HG02678 (cell line): Measurements from ENCODE around the gene ARNT2.

Source experiments
- ATAC-seq: cut with Tn5 transposase; IDR thresholded peaks from one replicate; pipeline ENCODE4 v1.9.1; 2021; ENCODE audit warnings: mild to moderate bottlenecking, moderate library complexity; ENCODE audit not compliant: unreplicated experiment

The ARNT2 gene

DNA sequence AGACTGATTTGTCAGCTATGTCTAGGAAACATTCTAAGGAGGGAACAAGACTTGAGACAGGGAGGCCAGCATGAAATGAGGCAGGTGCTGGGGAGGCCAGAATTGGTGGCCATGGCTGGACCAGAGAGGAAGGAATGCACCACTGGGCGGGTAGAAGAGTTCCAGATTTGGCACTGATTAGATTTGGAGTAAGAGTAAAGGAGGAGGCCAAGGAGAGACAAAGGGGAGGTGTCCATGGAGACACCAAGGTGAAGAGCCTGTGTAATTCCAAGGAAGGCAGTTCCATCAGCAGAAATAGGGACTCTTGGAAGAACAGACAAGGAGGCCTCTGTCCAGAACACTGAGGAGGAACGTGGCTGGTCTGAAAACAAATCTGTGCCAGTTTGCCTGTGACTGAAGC is 1.8 kb downstream of the ARNT2 start:
- no peak for ATAC-seq

GRCh38 chr15:80411788-80412288 is 7.7 kb downstream of the ARNT2 start:
- ATAC-seq, result no peak

- ATAC-seq, result no peak
These were observed 10.6 kb downstream of the ARNT2 start for GRCh38 chr15:80414546-80415357.

GRCh38 chr15:80415358-80415670 is 11.1 kb downstream of the ARNT2 start:
- no peak for ATAC-seq

DNA sequence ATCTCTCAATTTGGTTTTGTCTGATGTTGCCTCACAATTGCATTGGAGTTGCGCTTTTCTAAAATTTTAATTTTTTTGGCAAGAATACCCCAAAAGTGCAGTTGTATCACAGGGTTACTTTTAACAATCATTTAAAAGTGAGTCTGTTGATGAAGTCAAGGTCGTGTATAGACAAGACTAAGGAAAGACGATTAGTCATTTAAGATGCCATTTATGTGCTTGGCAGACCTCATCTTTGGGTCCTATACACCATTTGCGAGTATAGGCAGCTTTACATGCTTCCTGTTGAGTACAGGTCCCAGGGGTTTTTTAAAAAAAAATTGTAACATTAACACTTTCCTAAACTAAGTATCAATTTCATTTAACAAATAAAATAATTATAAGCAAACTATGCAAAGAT is 12.5 kb downstream of the ARNT2 start:
- ATAC-seq, result no peak

DNA sequence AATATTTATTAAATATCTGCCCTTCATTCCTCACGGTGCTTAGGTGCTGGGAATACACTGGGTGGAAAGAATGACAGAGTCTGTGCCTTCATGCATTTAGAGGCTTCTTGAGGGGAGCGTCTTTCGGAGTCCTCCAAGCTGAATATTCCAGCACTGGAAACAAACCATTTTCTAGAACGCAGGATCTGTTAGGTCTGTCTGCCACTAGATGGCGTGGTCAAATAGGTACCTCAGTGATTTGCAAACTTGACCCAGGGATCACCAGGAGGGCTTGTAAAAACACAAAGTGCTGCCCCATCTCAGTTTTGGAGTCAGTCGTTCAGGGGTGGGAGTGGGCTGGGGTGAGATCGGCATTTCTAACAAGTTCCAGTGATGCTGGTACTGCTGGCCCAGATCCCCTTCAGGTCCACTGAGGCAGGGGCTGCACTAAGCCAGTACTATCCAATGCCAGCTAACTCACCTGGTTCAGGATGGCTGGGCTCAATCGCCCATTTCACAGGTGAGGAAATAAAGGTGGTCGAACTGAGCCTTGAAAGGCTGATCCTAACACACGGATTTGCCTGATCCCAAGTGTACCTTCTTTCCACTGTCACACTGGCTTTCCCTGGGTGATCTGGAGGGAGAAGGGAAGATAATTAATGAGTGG is 14.8 kb downstream of the ARNT2 start:
- no peak for ATAC-seq

DNA sequence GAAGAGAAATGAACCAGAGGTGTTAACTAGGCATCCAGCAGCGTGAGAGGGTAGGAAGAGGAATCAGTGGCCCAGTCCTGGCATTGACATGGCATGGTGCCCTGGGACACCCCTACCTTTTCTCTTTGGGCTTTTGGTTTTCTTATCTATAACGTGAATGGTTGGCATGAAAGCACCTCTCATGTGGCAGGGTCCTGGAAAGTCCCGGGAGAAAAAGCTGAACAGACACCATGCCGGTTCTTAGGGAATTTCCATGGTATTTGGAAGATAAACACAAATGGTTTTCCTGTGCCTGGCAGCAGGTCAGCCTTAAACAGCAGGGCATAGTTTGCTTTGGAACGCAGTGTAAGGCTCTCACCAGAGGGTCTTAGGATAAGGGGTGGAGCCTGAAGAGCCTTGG is 15.4 kb downstream of the ARNT2 start:
- ATAC-seq, result no peak

DNA sequence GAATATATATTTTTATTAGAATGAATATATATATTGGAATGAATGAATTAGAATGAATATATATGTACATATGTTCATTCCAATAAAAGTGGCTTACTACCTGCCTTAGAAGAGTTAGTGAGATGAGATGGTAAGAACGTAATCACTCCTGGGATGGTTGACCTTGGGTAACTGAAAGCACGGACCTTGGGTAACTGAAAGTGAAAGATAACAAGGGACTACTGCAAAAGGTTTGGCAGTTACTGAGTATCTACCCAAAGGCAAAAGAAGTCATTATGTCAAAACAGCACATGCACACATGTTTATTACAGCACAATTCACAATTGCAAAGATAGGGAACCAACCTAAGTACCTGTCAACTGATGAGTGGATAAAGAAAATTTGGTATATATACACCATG is 16.5 kb downstream of the ARNT2 start:
- no peak for ATAC-seq

GRCh38 chr15:80423215-80423614 is 19.0 kb downstream of the ARNT2 start:
- ATAC-seq, result no peak

DNA sequence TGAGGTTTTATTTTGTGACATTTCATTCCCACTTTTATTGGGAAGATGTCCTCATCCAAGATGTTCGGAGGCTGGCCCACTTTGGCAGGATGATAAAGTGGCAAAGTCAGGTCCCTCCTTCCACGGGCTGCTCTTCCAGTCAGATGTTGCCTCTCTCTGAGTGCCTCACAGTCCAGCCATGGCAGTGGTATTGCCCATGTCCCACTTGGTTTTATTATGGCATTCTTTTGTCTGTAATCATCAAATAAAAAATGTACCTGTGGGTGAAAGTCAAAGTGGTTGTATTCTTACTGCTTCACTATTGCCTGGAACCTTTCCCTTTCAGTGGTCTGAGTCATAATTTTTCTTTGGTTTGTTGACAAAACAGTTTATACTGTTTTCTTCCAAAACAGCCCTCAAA is 20.2 kb downstream of the ARNT2 start:
- no peak for ATAC-seq

GRCh38 chr15:80426316-80426715 is 22.1 kb downstream of the ARNT2 start:
- no peak for ATAC-seq

- no peak for ATAC-seq
These were observed 25.8 kb downstream of the ARNT2 start for GRCh38 chr15:80429964-80430363.

GRCh38 chr15:80431635-80432344 is 27.6 kb downstream of the ARNT2 start:
- ATAC-seq, result no peak

DNA sequence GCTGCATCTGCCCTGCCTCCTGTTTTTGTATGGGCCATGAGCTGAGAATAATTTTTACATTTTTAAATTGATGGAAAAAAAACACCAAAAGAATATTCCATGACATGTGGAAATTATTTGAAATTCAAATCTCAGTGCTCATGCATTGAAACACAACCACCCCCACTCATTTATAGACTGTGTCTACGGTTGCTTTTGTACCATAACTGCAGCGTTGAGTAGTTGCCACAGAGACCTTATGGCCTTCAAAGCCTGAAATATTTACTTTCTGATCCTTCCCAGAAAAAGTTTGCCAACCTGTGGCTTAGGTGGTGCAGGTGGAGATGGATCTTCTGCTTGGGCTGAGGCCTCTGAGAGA is 28.1 kb downstream of the ARNT2 start:
- no peak for ATAC-seq

DNA sequence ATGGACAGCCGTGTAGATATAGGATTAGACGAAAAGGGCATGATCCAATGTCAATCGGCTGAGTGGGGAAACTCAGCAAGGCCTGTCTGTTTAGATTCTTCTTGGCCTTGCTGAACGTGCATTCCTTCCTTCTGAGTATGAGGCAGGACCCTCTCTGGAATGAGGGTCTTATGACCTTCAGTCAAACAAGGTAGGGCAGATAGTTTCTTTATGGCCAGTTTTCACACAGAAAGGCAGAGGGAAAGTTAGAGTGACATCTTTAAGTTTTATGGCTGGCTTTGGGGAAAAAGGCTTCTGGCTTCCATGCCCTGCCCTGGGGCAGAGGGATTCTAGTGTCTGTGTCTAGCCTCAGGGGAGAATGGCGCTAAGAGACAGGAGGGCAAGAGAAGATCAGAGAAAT is 29.7 kb downstream of the ARNT2 start:
- no peak for ATAC-seq

- ATAC-seq, result no peak
These were observed 30.9 kb downstream of the ARNT2 start for GRCh38 chr15:80434926-80435720.

DNA sequence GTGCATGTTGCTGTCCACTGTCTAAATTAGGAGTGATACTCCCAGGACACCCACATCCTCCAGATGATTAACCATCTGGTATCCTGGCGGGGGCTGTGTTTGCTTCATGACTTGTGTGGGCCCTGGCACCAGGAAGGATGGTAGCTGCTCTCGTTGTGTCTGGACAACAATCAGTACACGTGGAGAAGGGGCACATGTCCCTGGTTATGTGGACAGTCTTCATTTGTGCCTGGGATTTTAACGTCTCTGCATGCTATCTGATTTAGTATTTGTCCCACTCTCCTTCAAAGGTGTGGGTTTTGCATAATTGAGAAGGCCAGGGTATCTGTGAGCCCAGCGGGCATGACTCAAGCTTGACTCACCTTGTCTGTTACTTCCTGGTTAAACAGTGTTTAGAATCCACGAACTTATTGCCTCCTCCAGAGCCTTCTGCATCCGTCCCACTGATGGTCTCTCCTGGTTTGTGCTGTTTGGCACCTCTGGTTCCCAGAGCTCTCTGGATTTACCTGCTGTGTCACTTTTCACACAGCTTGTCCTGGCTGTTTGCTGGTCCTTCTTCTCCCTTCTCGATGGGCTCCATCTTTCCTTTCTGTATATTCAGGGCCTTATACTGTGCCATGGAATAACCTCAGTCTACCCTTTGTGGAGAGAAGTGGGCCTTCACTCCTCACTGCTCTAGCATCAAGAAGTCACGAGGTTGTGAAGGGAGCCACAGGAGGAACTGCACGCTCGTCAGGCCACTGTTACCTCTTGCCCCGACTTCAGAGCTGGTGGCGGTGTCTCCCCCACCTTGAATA is 32.5 kb downstream of the ARNT2 start:
- no peak for ATAC-seq

GRCh38 chr15:80437334-80437891 is 33.2 kb downstream of the ARNT2 start:
- ATAC-seq, result no peak

GRCh38 chr15:80439140-80439539 is 35.0 kb downstream of the ARNT2 start:
- no peak for ATAC-seq

DNA sequence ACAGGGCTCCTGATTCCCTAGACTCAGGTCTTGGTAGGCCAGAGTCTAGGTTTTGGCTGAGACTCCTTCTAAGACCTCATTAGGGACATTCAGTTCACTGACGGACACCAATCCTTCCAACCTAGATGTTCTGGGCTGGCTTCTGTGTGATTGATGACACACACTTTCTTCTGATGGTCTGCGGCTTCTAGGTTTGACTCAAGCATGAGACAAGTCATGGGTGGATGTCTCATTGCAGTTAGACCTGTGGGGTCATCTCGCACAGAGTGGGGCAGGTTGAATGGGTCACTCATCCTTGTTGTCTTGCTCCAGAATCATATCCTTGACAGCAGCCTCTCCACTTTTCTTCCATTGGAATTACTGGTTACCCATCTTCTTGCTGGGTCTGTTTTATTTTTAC is 35.8 kb downstream of the ARNT2 start:
- ATAC-seq, result no peak
